Body of pancreas (tissue), 4 donors: ENCODE measurements around the gene RAET1E. TPM values are rescaled to one million over a fixed set of nuclear protein-coding genes. Genes with fewer than 3 reads are reported as not detected.

Experiments used
- ATAC-seq: fragments of 150-250 bp; one replicate; pipeline ENCODE4 v1.9.1; 2016
- DNase-seq, 4 donors: peaks; one replicate each; pipeline ENCODE4 v3.0.0-alpha.2; 2019
- H3K27ac ChIP-seq, 4 donors: fragments of 200-600 bp; sonication (generic); 1 replicate in 3 of 4; 2 replicates in 1 of 4; pipeline versions ENCODE4 v1.5.1 to v1.6.1; 2016 to 2019; ENCODE audit warnings: mild to moderate bottlenecking in 1 of 4, mixed read lengths in 1 of 4, moderate library complexity in 1 of 4
- H3K27me3 ChIP-seq, 2 donors: fragments of 200-600 bp; sonication (generic); one replicate each; pipeline ENCODE4 v1.6.0; 2016; ENCODE audit warnings: mild to moderate bottlenecking in 1 of 2
- H3K36me3 ChIP-seq, 2 donors: fragments of 200-600 bp; sonication (generic); replicated peaks in 1 of 2; 2 replicates each; pipeline ENCODE4 v1.5.1; 2016; ENCODE audit warnings: low read depth in 2 of 2; ENCODE audit not compliant: insufficient read depth in 1 of 2
- H3K4me1 ChIP-seq: fragments of 200-600 bp; sonication (generic); one replicate; pipeline ENCODE4 v1.6.0; 2016
- H3K4me3 ChIP-seq, 2 donors: fragments of 200-600 bp; sonication (generic); 1 replicate in 1 of 2; 2 replicates in 1 of 2; pipeline ENCODE4 v1.5.1; 2016 to 2019
- H3K9me3 ChIP-seq, 3 donors: fragments of 200-600 bp; sonication (generic); 1 replicate in 2 of 3; 2 replicates in 1 of 3; pipeline ENCODE4 v1.5.1; 2016
- POLR2A ChIP-seq, 3 donors: fragments of 450-650 bp; IDR thresholded peaks; one replicate each; pipeline ENCODE4 v1.6.1; 2016; ENCODE audit warnings: antibody characterized with exemption in 3 of 3, mild to moderate bottlenecking in 2 of 3
- WGBS, 2 donors: methylation state at CpG; one replicate each; pipeline ENCODE4 v1.1.5; 2017; 5-methylcytosine and 5-hydroxymethylcytosine counted together
- intact Hi-C: fragments of 100-400 bp; cut with DNase I; formaldehyde crosslinking; loops from one replicate; pipeline ENCODE4 v1.15.1; 2023
- total RNA-seq, 2 donors: library from RNA; depleted of rRNA; stranded (reverse); fragments of >200 nt; gene quantifications; one replicate each; pipeline ENCODE4 v1.1.0, GENCODE V29; 2016
- TF ChIP-seq, protein P1 (sequence below), 7 experiments: fragments of 450-650 bp in 4 of 7; fragments of 200-600 bp in 3 of 7; sonication (generic) in 3 of 7; IDR thresholded peaks; one replicate each; pipeline ENCODE4 v1.5.1; 2016 to 2019; ENCODE audit warnings: antibody characterized with exemption in 7 of 7

The RAET1E gene
- total RNA-seq, 2 donors from 2014 or later, result not detected

- Histone ChIP-seq H3K27me3 (no peaks in the 10 kb centered on the region), H3K36me3 (no peaks in the 10 kb centered on the region), H3K9me3 (no peaks in the 10 kb centered on the region), H3K4me3 (no peak overlapping the region), H3K27ac (no peak overlapping the region), H3K4me1 (peaks cover under 1% of the 10 kb centered on the region)
- intact Hi-C loops, result no loop called here
- no peak for ATAC-seq
- no peak for DNase-seq
- WGBS, 2 donors, result 79 to 81% methylated on average over 9 to 11 of the region's 11 CpGs
- TF ChIP-seq, protein P1, sequence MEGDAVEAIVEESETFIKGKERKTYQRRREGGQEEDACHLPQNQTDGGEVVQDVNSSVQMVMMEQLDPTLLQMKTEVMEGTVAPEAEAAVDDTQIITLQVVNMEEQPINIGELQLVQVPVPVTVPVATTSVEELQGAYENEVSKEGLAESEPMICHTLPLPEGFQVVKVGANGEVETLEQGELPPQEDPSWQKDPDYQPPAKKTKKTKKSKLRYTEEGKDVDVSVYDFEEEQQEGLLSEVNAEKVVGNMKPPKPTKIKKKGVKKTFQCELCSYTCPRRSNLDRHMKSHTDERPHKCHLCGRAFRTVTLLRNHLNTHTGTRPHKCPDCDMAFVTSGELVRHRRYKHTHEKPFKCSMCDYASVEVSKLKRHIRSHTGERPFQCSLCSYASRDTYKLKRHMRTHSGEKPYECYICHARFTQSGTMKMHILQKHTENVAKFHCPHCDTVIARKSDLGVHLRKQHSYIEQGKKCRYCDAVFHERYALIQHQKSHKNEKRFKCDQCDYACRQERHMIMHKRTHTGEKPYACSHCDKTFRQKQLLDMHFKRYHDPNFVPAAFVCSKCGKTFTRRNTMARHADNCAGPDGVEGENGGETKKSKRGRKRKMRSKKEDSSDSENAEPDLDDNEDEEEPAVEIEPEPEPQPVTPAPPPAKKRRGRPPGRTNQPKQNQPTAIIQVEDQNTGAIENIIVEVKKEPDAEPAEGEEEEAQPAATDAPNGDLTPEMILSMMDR (IDR thresholded peaks at IDR 0.05), result no peak
- no peak for TF ChIP-seq POLR2A (IDR thresholded peaks at IDR 0.05)
These were observed 2.9 kb upstream of the RAET1E start for GRCh38 chr6:149900620-149901443.

GRCh38 chr6:149899926-149900619, 2.2 kb upstream of the RAET1E start:
- no peak for ATAC-seq
- Histone ChIP-seq H3K4me3 (no peak overlapping the region), H3K4me1 (peaks cover 8% of the 10 kb centered on the region), H3K9me3 (no peaks in the 10 kb centered on the region), H3K27ac (no peak overlapping the region), H3K27me3 (no peaks in the 10 kb centered on the region), H3K36me3 (no peaks in the 10 kb centered on the region)
- 81 to 83% methylated on average over 7 of the region's 7 CpGs for WGBS, 2 donors
- intact Hi-C loops, result no loop called here
- no peak for DNase-seq
- TF ChIP-seq, protein P1 (IDR thresholded peaks at IDR 0.05), result no peak
- no peak for TF ChIP-seq POLR2A (IDR thresholded peaks at IDR 0.05)

DNA sequence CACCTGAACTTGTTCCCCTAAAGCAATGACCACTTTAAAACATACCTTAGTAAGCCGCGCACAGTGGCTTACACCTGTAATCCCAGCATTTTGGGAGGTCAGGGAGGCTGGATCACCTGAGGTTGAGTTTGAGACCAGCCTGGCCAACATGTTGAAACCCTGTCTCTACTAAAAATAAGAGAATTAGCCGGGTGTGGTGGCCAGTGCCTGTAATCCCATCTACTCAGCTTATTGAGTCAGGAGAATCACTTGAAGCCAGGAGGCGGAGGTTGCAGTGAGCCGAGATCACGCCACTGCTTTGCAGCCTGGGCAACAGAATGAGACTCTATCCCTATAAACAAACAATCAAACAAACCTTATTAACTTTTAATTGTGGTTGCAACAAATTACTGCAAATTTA, 1.6 kb upstream of the RAET1E start:
- DNase-seq (no peak), ATAC-seq (no peak)
- no peaks in the 10 kb centered on the region for H3K36me3 ChIP-seq
- no peak for TF ChIP-seq POLR2A (IDR thresholded peaks at IDR 0.05)
- TF ChIP-seq, protein P1 (IDR thresholded peaks at IDR 0.05), result no peak
- 83 to 92% methylated on average over 6 of the region's 6 CpGs for WGBS, 2 donors
- H3K27me3 ChIP-seq, result no peaks in the 10 kb centered on the region
- no peak overlapping the region for H3K27ac ChIP-seq
- H3K4me1 ChIP-seq, result peaks cover 12% of the 10 kb centered on the region
- no peaks in the 10 kb centered on the region for H3K9me3 ChIP-seq
- no peak overlapping the region for H3K4me3 ChIP-seq
- intact Hi-C loops, result no loop called here

DNA sequence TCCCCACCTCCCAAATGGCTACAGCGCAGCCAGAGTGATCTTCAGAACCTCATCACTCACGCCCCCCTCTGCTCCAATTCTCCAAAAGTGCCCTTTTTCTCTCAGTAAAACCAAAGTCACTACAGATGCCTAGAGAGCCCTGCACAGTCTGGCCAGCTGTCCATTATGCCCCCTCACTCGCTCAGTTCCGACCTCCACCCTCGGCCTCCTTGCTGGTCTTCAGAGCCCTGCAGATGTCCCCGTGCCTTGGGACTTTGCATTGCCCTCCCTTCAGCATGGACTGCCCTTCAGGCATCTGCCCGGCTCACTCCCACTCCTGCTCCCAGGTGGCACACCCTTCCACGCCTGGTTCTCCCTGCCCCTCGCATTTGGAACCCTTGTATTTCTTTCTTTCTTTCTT, 1.1 kb upstream of the RAET1E start:
- intact Hi-C loops, result no loop called here
- Histone ChIP-seq H3K36me3 (no peaks in the 10 kb centered on the region), H3K4me1 (peaks cover 12% of the 10 kb centered on the region), H3K27ac (no peak overlapping the region), H3K9me3 (no peaks in the 10 kb centered on the region), H3K4me3 (no peak overlapping the region), H3K27me3 (no peaks in the 10 kb centered on the region)
- no peak for ATAC-seq
- WGBS, 2 donors, result 87 to 93% methylated on average over 9 of the region's 9 CpGs
- DNase-seq, result no peak
- TF ChIP-seq POLR2A (IDR thresholded peaks at IDR 0.05), result no peak
- TF ChIP-seq, protein P1 (IDR thresholded peaks at IDR 0.05), result no peak
